GM12875 (cell line): ENCODE data around the gene CSF2RB.

ENCODE experiments used
- H3K4me3 ChIP-seq: one replicate; pipeline ENCODE4 v1.5.1; 2011; ENCODE audit warnings: low read depth, low read length, control low read depth
- TF ChIP-seq, protein P1 (sequence below): IDR thresholded peaks from 2 replicates; pipeline ENCODE4 v1.5.1; 2011; ENCODE audit warnings: low read depth, mild to moderate bottlenecking, control low read depth, inconsistent platforms, low read length, moderate library complexity, borderline replicate concordance; ENCODE audit not compliant: insufficient read depth

Gene CSF2RB

DNA sequence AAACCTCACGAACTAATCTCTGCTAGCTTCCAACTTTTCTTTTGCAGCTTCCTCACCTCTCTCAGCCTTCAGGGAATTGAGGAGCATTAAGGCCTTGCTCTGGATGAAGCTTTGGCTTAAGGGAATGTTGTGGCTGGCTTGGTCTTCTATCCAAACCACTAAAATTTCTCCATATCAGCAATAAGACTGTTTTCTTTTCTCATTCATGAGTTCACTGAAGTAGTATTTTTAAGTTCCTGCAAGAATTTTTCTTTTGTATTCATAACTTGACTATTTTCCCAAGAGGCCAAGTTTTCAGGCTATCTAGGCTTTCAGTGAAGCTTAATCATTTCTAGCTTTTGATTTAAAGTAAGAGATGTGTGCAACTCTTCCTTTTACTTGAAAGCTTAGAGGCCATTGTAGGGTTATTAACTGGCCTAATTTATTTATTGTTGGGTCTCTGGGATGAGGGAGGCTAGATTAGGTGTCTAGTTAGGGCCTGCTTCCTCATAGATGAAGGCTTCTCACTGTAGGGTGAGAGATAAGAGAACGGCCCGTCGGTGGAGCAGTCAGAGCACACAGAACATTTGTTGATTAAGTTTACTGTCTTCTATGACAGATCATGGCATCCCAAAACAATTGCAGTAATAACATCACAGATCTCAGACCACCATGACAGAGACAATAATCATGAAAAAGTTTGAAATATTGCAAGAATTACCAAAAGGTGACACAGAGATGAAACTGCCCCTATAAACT is 33.2 kb downstream of the CSF2RB start:
- TF ChIP-seq, protein P1, sequence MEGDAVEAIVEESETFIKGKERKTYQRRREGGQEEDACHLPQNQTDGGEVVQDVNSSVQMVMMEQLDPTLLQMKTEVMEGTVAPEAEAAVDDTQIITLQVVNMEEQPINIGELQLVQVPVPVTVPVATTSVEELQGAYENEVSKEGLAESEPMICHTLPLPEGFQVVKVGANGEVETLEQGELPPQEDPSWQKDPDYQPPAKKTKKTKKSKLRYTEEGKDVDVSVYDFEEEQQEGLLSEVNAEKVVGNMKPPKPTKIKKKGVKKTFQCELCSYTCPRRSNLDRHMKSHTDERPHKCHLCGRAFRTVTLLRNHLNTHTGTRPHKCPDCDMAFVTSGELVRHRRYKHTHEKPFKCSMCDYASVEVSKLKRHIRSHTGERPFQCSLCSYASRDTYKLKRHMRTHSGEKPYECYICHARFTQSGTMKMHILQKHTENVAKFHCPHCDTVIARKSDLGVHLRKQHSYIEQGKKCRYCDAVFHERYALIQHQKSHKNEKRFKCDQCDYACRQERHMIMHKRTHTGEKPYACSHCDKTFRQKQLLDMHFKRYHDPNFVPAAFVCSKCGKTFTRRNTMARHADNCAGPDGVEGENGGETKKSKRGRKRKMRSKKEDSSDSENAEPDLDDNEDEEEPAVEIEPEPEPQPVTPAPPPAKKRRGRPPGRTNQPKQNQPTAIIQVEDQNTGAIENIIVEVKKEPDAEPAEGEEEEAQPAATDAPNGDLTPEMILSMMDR: no peak
- no peak overlapping the region for H3K4me3 ChIP-seq

DNA sequence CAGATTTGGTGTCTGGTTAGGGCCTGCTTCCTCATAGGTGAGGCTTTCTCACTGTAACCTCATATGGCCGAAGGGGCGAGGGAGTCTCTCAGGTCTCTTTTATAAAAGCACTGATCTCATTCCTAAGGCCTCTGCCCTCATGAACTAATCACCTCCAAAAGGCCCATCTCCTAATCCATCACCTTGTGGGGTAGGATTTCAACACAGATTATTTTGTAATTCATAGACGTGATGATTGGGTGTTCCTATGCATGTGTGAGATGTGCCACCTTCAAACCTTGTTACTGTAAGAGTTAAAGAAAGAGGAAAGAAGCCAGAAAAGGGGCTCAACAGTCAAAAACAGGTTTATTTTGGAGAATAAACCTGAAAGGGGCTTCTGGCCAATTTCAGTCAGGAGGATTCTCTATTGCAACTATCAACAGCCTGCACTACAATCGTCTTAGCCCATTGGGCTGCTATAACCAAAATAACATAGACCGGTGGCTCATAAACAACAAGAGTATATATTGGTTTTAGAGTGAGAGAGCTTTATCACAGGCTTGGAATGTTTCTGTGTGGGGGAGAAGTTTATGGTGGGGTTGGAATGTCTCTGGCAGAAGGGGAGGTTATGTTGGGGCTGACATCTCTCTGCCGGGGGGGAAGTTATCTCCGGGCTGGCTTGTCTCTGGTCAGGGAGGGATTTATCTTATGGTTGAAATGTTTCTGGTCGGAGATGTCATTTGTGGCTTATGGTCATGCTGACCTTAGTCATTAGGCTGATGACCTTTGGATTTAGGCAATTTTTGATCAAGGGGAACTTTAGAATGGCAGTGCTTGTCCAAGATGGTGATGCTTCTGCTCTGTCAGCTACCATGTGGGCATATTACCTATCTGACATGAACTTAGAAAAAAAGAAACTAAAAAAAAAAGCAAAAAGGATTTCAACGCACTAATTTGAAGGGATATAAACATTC is 35.1 kb downstream of the CSF2RB start:
- no peak overlapping the region for H3K4me3 ChIP-seq
- TF ChIP-seq, protein P1: no peak

DNA sequence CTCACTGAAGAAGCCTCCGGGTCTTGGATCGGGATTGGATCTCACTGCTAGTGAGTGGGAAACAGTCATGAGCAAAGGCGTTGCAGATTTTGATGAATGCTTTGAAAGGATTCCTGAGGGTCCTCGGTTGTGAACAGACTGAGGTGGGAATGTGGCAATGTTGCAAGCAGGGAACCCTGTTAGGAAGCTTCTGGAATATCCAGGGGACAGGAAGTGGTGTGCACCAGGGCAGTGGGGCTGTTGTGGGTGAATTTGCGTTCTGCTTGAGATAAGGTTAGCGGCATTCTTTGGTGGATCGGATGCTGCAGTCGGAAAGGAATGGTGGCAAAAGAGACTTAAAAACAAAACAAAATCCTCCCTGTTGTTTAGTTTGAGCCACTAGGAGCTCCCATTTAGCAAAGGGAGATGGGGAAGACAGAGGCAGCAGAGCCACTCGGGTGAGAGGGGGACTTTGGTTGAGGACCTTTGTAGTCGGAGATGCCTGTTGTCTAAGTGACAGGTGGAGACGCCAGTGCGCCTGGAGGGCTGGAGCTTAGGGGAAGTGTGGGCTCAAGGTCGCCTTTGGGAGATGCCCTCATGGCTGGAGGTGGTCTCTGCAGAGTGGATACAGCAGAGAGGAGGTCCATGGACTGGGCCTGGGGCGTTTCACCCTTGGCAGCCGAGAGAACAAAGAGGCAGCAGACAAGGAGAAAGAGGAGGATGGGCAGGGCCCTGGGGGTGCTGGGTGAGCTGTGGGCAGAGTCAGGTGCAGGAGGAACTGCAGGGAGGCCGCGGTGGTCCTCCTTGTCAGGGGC is 37.6 kb downstream of the CSF2RB start:
- TF ChIP-seq, protein P1: no peak
- no peak overlapping the region for H3K4me3 ChIP-seq

DNA sequence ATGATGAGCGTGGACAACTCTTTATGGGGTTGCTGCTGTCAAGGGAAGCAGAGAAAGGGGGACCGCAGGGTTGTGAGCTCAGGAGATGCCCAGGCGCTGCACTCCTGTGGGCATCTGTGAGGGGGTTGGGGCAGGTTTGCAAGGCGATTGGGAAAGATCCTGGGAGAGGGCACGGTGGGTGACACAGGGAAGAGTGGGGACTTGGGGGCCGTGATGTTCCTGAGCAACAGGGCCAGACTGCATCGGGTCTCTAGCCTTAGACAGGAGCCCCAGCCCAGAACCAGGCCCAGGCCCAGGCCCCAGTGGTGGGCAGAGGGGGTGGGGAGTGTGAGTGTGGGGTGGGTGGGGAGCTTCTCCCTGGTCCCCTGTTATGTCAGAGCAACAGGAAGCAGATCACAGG is 38.3 kb downstream of the CSF2RB start:
- H3K4me3 ChIP-seq: no peak overlapping the region
- TF ChIP-seq, protein P1: no peak

DNA sequence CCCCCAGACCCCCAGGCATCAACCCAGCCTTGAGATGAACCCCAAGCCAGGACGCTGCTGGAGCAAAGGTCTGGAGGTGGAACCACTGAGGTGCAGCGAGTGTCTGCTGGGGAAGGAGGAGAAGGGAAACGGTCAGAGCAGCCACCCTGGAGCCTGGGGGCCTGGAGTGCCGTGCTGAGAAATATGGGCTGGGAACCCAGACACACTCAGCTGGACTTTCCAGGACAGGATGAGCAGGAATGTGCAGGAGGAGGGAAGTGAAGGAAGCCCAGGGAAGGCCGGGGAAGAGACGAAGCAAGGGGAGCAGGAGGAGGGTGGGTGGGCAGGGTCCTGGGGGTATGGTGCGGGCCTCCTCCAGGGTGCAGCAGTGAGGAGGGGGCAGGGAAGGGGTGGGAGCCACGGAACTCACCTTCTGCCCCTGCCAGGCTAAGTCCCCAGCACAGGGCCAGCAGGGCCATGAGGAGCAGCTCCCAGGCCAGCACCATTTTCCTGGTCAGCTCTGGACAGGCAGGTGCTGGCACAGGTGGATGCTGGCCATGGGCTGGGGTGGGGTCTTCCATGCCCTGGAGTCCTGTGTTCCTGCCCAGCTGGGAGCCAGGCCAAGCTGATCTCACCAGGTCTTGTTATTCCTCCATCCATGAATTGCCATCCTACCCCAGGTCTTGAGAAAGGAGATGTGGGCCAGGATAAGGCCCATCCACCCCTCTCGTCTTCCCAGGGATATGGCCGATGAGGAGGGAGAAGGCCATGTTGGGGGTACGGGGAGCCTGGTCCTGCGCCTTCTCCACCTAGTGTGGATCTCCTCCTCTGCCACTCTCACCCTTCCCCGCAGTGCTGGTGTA is 40.0 kb downstream of the CSF2RB start:
- TF ChIP-seq, protein P1: no peak
- no peak overlapping the region for H3K4me3 ChIP-seq
